ENCODE results near the gene USP17L5. TPM values are rescaled to one million over a fixed set of nuclear protein-coding genes. Genes with fewer than 3 reads are reported as not detected.
A peak's percentile ranks its signal among the peaks of the same experiment; 100 is the strongest.
"Not testable (repeated sequence)": the region's sequence is repeated elsewhere in the genome, so short reads cannot be mapped to it uniquely, and the experiment has no call there.

USP17L5 gene, protein sequence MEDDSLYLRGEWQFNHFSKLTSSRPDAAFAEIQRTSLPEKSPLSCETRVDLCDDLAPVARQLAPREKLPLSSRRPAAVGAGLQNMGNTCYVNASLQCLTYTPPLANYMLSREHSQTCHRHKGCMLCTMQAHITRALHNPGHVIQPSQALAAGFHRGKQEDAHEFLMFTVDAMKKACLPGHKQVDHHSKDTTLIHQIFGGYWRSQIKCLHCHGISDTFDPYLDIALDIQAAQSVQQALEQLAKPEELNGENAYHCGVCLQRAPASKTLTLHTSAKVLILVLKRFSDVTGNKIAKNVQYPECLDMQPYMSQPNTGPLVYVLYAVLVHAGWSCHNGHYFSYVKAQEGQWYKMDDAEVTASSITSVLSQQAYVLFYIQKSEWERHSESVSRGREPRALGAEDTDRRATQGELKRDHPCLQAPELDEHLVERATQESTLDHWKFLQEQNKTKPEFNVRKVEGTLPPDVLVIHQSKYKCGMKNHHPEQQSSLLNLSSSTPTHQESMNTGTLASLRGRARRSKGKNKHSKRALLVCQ
- total RNA-seq: not detected

DNA sequence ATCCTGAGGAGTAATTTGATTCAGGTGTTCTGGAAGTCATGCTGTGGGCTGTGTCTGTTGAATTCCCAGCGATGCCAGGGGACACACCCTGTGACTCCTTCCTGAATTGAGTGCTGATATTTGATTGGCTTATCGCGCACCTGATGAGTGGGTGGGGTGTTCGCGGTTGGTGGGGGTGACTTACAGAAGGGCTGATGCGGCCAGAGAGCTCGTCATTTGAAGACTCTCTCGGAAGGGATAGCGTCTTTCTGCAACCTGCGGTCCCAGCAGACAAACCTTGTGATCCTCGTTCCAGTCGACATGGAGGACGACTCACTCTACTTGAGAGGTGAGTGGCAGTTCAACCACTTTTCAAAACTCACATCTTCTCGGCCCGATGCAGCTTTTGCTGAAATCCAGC lies at the start of gene USP17L5:
USP17L5 (plus strand) TSS at position 301 of the 400 bp plus-strand sequence; CDS start at position 301, 0 bp downstream.
- DNase-seq (ENCODE audit: low spot score in 2 of 2); FAIRE-seq: not testable (repeated sequence)

DNA sequence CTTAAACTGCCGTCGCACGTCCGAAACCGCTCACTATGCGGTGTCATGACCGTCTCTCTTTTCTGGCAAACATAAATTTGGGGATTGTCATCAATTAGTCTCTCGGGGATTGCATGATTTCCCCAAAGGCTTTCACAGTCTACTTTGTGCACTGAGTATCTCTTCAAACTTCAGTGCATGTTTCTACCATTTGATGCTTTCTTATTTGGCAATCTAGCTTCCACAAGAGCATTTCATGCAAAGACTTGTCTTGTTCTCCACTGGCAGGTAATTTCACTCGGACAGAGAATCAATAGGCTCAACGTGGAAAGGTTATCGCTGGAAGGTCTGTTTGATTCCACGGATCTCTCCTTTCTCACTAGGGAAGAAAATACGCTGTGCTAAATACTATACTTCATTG lies 15.0 kb upstream of the USP17L5 start:
- not testable (repeated sequence) for FAIRE-seq; DNase-seq (ENCODE audit: low spot score in 2 of 2)

DNA sequence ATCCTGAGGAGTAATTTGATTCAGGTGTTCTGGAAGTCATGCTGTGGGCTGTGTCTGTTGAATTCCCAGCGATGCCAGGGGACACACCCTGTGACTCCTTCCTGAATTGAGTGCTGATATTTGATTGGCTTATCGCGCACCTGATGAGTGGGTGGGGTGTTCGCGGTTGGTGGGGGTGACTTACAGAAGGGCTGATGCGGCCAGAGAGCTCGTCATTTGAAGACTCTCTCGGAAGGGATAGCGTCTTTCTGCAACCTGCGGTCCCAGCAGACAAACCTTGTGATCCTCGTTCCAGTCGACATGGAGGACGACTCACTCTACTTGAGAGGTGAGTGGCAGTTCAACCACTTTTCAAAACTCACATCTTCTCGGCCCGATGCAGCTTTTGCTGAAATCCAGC lies 14.3 kb upstream of the USP17L5 start, which contains the start of gene USP17L24:
USP17L24 (plus strand) TSS at position 301 of the 400 bp plus-strand sequence; CDS start at position 301, 0 bp downstream.
- not testable (repeated sequence) for FAIRE-seq

DNA sequence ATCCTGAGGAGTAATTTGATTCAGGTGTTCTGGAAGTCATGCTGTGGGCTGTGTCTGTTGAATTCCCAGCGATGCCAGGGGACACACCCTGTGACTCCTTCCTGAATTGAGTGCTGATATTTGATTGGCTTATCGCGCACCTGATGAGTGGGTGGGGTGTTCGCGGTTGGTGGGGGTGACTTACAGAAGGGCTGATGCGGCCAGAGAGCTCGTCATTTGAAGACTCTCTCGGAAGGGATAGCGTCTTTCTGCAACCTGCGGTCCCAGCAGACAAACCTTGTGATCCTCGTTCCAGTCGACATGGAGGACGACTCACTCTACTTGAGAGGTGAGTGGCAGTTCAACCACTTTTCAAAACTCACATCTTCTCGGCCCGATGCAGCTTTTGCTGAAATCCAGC lies 9.6 kb upstream of the USP17L5 start, which contains the start of gene USP17L25:
USP17L25 (plus strand) TSS at position 301 of the 400 bp plus-strand sequence; CDS start at position 301, 0 bp downstream.
- FAIRE-seq: not testable (repeated sequence)

More for the DNA sequence above, 14.3 kb upstream of the USP17L5 start, which contains the start of gene USP17L24:
- not testable (repeated sequence) for DNase-seq (ENCODE audit: low spot score in 2 of 2)

DNA sequence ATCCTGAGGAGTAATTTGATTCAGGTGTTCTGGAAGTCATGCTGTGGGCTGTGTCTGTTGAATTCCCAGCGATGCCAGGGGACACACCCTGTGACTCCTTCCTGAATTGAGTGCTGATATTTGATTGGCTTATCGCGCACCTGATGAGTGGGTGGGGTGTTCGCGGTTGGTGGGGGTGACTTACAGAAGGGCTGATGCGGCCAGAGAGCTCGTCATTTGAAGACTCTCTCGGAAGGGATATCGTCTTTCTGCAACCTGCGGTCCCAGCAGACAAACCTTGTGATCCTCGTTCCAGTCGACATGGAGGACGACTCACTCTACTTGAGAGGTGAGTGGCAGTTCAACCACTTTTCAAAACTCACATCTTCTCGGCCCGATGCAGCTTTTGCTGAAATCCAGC lies 4.8 kb upstream of the USP17L5 start, which contains the start of gene USP17L26:
USP17L26 (plus strand) TSS at position 301 of the 400 bp plus-strand sequence; CDS start at position 301, 0 bp downstream.
- not testable (repeated sequence) for FAIRE-seq; DNase-seq (ENCODE audit: low spot score in 2 of 2)

More for the DNA sequence above, 9.6 kb upstream of the USP17L5 start, which contains the start of gene USP17L25:
- not testable (repeated sequence) for DNase-seq (ENCODE audit: low spot score in 2 of 2)

DNA sequence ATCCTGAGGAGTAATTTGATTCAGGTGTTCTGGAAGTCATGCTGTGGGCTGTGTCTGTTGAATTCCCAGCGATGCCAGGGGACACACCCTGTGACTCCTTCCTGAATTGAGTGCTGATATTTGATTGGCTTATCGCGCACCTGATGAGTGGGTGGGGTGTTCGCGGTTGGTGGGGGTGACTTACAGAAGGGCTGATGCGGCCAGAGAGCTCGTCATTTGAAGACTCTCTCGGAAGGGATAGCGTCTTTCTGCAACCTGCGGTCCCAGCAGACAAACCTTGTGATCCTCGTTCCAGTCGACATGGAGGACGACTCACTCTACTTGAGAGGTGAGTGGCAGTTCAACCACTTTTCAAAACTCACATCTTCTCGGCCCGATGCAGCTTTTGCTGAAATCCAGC lies 4.6 kb downstream of the USP17L5 start, which contains the start of gene USP17L27:
USP17L27 (plus strand) TSS at position 301 of the 400 bp plus-strand sequence; CDS start at position 301, 0 bp downstream.
- FAIRE-seq; DNase-seq (ENCODE audit: low spot score in 2 of 2): not testable (repeated sequence)

DNA sequence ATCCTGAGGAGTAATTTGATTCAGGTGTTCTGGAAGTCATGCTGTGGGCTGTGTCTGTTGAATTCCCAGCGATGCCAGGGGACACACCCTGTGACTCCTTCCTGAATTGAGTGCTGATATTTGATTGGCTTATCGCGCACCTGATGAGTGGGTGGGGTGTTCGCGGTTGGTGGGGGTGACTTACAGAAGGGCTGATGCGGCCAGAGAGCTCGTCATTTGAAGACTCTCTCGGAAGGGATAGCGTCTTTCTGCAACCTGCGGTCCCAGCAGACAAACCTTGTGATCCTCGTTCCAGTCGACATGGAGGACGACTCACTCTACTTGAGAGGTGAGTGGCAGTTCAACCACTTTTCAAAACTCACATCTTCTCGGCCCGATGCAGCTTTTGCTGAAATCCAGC lies 9.4 kb downstream of the USP17L5 start, which contains the start of gene USP17L28:
USP17L28 (plus strand) TSS at position 301 of the 400 bp plus-strand sequence; CDS start at position 301, 0 bp downstream.
- DNase-seq (ENCODE audit: low spot score in 2 of 2); FAIRE-seq: not testable (repeated sequence)

DNA sequence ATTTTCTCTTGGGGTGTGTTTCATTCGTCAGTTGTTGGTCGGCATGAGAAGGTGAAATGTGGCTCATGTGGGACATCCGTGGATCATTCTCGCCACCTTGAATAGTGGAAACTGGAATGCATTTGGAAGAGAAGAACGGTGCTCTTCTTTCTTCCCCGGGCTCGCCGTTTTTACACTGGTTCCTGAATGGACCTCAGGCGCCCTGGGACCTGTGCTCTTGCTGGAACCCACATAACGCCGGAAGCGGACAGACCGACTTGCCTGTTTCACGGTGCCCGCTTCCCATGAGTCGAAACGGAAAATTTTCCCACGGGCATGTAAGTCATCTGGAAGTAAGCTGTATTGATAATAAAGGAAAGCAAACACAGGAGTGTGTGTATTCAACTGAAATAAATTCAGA lies 11.7 kb downstream of the USP17L5 start:
- not testable (repeated sequence) for FAIRE-seq; DNase-seq (ENCODE audit: low spot score in 2 of 2)

DNA sequence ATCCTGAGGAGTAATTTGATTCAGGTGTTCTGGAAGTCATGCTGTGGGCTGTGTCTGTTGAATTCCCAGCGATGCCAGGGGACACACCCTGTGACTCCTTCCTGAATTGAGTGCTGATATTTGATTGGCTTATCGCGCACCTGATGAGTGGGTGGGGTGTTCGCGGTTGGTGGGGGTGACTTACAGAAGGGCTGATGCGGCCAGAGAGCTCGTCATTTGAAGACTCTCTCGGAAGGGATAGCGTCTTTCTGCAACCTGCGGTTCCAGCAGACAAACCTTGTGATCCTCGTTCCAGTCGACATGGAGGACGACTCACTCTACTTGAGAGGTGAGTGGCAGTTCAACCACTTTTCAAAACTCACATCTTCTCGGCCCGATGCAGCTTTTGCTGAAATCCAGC lies 14.1 kb downstream of the USP17L5 start, which contains the start of gene USP17L29:
USP17L29 (plus strand) TSS at position 301 of the 400 bp plus-strand sequence; CDS start at position 301, 0 bp downstream.
- not testable (repeated sequence) for FAIRE-seq; DNase-seq (ENCODE audit: low spot score in 2 of 2)

DNA sequence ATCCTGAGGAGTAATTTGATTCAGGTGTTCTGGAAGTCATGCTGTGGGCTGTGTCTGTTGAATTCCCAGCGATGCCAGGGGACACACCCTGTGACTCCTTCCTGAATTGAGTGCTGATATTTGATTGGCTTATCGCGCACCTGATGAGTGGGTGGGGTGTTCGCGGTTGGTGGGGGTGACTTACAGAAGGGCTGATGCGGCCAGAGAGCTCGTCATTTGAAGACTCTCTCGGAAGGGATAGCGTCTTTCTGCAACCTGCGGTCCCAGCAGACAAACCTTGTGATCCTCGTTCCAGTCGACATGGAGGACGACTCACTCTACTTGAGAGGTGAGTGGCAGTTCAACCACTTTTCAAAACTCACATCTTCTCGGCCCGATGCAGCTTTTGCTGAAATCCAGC lies 23.6 kb downstream of the USP17L5 start, which contains the start of gene USP17L30:
USP17L30 (plus strand) TSS at position 301 of the 400 bp plus-strand sequence; CDS start at position 301, 0 bp downstream.
- DNase-seq (ENCODE audit: low spot score in 2 of 2); FAIRE-seq: not testable (repeated sequence)

DNA sequence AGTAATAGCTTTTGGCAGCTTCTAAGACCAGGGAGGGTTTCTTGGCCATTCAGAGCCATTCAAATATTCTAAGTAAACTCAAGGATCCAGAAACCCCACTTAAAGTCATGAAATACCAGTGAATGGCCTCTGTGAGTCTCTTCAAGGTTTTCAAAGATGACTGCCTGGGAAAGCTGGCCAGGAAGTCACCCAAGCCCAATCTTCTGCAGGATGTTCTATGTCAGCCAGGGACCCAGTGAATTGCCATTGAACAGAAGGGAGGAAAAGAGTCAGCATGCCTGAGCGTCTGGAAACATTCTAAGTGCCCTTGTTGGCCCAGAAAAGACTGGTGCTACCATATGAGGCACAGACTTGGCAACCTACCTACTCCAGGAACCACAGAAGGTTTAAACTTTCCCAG lies 40.7 kb downstream of the USP17L5 start:
- FAIRE-seq; DNase-seq (ENCODE audit: low spot score in 2 of 2): not testable (repeated sequence)

DNA sequence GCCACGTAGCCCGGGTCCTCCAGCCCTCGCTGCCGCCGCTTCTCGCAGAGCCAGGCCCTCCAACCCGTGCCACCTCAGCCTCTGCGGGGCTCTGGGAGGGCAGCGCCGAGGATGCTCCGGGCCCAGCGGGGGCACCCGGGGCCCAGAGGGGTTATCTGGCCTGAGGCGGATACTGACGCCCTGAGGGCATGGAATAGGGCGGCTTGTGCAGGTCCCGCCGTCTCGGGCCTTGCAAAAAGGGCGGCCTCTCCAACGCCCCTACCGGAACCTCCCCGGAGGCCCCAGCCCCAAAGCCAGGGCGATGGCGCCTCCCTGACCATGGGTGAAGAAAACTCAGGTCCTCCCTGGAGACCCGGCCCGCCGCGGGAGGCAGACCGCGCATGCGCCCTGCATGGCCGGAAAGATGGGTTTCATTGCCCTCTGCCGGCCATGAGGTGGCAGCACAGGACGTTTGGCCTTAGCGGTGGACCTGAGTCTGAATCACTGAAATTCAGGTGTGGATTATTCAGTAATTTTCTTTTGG lies 41.9 kb downstream of the USP17L5 start:
- not testable (repeated sequence) for FAIRE-seq
- peak in 1 of 2 donors; percentile 1 for DNase-seq (ENCODE audit: low spot score in 2 of 2)

DNA sequence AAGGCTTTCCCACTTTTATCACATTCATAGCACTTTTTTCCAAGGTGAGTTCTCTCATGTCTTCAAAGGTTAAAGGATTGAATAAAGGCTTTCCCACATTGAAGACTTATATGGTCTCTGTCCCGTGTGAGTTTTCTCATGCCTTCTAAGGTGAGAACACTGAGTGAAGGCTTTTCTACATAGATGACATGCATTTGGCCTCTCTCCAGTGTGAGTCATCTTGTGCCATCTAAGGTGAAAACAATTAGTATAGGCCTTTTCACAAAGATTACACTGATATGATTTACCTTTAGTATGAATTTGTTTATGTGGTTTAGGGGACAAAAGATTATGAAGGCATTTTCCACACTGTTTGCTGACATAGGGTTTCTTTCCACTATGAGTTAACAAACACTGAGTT lies 44.9 kb downstream of the USP17L5 start:
- no peak for FAIRE-seq
- no peak for DNase-seq (ENCODE audit: low spot score in 2 of 2)

DNA sequence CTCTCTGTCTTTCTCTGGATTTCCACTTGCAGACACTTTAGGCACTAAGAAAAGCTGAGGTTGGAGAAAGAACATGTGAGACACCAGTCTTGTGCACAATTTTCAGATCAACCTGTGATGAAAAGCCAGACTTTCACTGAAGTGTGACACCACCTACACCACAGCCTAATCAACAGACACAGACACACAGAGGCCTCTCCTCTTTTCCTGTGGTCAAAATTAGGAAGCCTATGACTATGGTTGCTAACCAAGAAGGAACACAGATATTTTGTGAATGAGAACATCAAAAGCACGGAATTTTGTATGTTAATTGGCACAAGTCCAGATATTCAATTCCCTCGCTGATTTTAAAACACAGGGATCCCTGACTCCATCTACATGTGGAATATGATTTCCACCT lies 49.8 kb downstream of the USP17L5 start:
- not testable (repeated sequence) for FAIRE-seq

More for the DNA sequence above, 49.8 kb downstream of the USP17L5 start:
- not testable (repeated sequence) for DNase-seq (ENCODE audit: low spot score in 2 of 2)

Other genes with a start within 250 kb of the USP17L5 start
- not detected for gene FAM90A26, start 169.0 kb upstream of the USP17L5 start, total RNA-seq
- not detected for gene USP17L10, start 128.7 kb upstream of the USP17L5 start, total RNA-seq
- gene USP17L11, start 124.0 kb upstream of the USP17L5 start, total RNA-seq: not detected
- gene USP17L12, start 119.3 kb upstream of the USP17L5 start, total RNA-seq: not detected
- not detected for gene USP17L13, start 114.5 kb upstream of the USP17L5 start, total RNA-seq
- not detected for gene USP17L15, start 105.0 kb upstream of the USP17L5 start, total RNA-seq
- not detected for gene USP17L17, start 95.5 kb upstream of the USP17L5 start, total RNA-seq
- gene USP17L18, start 90.8 kb upstream of the USP17L5 start, total RNA-seq: not detected
- not detected for gene USP17L19, start 86.0 kb upstream of the USP17L5 start, total RNA-seq
- gene USP17L20, start 81.3 kb upstream of the USP17L5 start, total RNA-seq: not detected
- gene USP17L21, start 76.5 kb upstream of the USP17L5 start, total RNA-seq: not detected
- not detected for gene USP17L22, start 71.8 kb upstream of the USP17L5 start, total RNA-seq
- gene USP17L24, start 14.2 kb upstream of the USP17L5 start, total RNA-seq: not detected
- gene USP17L25, start 9.5 kb upstream of the USP17L5 start, total RNA-seq: not detected
- gene USP17L26, start 4.7 kb upstream of the USP17L5 start, total RNA-seq: not detected
- gene USP17L27, start 4.7 kb downstream of the USP17L5 start, total RNA-seq: not detected
- gene USP17L28, start 9.5 kb downstream of the USP17L5 start, total RNA-seq: not detected
- not detected for gene USP17L29, start 14.2 kb downstream of the USP17L5 start, total RNA-seq
- gene USP17L30, start 23.7 kb downstream of the USP17L5 start, total RNA-seq: not detected
- gene DEFB131A, start 105.0 kb downstream of the USP17L5 start, total RNA-seq: not detected

Measured in frontal cortex (tissue), 4 donors.